ENCODE results near the gene EPSTI1.
A peak's percentile ranks its signal among the peaks of the same experiment; 100 is the strongest.
"Not testable (repeated sequence)": the region's sequence is repeated elsewhere in the genome, so short reads cannot be mapped to it uniquely, and the experiment has no call there.

Gene EPSTI1

DNA sequence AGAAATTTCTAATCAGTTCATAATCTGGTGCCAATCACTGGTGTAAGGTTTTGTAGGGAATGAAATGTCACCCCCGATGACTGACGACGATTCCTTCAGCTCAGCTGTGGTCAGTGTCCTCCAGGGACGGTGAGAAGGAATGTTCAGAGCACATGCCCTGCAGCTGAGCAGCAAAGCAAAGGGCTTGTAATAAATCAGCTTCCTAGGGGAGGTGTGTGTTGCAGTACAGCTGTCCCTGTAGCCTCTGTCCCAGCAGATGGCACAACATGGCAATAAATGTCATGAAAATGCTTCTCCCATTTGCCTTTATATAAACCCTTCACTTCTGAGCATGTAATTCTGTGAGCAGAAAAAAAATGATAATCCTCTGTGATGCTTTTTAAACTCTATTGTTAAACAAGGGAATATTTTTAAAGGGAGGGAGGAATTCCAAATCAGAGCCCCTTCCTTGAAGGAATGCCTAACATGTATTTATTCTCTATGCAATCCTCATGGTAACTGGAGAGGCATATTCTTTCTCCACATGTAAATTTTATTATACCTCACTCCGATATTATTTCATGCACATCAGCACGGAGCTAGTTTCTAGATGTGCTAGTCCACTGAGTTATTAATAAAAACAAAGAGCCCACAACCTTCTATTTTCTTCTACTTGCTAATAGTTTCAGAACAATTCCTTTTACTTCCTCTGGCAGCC, 108.1 kb downstream of the EPSTI1 start:
- no peak for DNase-seq

GRCh38 chr13:42883142-42883541, 108.9 kb downstream of the EPSTI1 start:
- no peak for DNase-seq

DNA sequence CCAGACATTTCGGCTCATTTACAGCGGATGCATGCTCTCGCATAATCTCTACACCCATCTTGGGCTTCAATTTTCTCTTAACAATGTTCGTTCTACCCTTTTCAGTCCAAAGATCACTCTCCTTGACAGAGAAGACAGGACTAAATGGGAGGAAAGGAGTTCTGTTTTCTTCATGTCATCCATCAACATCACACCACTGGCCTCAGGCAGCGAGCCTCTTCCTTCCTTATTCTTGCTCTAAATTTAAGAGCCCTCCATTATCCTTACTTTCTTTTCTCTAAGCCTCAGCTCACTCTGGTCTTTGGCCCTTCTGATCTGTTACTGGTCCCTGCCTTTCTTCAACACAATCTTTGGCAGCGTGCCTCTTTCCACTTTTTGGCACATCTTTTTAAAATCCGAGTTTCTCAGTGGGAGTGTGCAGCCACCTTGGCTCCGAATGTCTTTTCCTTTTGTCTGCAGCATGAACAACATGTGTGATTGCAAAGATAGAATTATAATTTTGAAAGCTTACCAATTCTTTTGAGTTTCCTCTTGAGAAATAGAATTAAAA, 111.9 kb downstream of the EPSTI1 start:
- no peak for DNase-seq

DNA sequence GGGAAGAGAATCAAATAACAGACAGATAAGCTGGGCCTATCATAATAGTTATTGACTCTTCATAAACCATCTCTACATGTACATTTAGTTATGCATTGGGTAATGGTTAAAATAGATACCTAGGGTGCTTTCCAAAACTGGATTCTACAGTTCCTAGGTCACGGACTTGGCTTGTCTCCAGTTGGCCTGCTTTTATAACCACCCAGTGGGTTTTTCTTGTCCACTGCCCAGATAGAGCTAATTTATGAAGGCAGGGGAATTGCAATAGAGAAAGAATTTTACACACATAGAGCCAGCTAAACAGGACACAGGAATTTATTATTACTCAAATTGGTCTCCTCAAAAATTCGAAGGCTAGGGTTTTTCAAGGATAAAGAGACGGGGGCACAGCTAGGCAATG, 113.3 kb downstream of the EPSTI1 start:
- DNase-seq = no peak

DNA sequence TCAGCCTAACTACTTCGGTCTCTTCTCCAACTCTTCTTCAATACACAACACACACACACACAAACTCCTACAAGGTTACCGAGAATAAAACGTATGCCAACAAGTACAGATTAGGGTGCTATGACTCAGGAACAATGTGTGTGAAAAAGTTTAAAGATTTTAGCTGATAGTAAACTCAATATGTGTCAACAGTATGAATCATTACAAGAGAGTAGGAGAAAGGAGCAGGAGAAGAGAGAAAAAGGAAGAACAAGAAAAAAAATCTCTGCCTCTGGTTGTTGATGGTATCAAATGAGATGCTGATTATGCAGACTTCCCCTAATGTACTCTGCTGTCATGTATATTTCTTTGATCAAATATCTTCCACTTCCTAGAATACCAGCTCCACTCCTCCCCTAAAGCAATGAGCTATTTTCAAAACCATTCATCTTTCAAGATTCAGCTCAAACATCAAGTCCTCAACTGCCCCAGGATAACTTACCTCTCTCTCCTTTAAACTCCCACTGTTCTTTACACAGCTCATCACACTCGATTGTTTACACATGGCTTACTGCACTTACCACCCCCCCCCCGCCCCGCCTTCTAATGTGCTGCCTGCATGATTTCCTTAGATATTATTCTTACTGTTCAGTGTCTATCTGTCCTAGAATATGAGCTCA, 115.0 kb downstream of the EPSTI1 start:
- DNase-seq = no peak

GRCh38 chr13:42876270-42876714, 115.7 kb downstream of the EPSTI1 start:
- no peak for DNase-seq

DNA sequence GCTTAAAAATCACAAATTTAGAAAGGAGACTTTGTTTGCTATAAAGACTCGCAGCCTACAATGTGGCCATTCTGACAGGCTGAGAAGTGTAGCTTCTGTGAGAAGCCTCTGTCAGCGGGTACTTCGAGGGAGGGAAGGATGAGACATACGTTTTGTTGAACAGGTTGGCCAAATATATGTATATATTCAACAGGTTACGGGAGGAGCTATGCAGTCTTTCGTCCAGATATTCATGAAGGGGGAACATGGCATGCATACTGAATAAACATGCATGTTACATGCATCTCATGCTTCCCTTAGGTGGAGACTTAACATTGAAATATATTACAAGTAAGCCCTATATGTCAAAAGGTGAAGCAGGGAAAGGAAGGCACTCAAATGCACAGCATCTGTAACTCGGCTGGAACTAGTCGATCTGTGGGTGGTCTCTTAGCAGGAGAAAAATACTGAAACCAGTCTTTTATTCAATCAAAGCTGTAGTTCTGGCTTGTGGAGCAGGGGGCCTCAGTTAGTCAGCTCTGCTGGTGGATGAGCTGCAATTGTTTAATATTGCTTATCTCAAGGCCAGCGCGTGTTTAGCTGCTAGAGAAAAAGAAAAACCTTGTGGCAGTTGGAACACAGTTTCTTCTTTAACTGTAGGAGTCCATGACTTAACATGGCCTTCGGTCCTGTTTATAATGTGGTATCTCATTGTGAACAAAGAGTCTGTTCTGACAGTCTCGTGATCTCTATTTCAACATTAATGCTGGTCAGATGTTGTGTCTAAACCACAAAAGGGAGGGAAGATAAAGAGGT, 116.4 kb downstream of the EPSTI1 start:
- no peak for DNase-seq

DNA sequence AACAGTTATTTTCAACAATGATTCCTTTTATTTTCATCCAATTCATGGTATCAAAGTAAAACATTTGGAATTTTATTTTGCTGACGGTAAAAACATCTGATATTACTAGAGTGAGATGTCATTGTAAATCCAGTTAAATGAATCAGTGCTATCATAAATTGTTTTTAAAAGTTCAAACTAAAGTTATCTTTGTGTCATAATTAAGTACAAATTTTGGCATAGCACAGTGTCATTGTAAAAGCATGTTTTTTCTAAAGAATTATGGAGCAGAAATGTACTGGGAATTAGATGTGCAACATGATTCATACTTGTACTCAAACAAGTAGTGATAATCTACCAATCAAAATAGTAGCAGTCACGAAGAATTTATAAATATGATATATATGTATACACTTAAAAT, 117.8 kb downstream of the EPSTI1 start:
- DNase-seq = no peak

- DNase-seq = no peak
Measured at GRCh38 chr13:42873081-42873480, 119.0 kb downstream of the EPSTI1 start.

- no peak for DNase-seq
Measured at GRCh38 chr13:42867232-42867631, 124.8 kb downstream of the EPSTI1 start.

DNA sequence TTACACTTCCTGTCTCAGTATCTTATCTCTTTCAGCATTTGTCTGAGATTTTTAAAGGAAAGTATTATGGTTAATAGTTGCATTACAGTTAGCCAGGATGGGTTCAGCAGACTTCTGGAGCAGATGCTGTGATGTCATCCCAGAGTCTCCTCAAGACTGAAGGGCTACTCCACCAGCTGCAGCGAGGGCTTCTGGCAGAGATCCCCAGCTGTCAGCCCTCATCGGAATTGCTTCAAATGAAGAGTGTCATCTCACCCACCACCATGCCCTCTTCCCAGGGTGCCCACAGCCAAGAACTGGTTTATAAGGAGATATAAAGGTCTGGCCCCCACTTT, 126.3 kb downstream of the EPSTI1 start:
- no peak for DNase-seq

- DNase-seq = no peak
Measured at GRCh38 chr13:42864952-42865767, 126.9 kb downstream of the EPSTI1 start.

DNA sequence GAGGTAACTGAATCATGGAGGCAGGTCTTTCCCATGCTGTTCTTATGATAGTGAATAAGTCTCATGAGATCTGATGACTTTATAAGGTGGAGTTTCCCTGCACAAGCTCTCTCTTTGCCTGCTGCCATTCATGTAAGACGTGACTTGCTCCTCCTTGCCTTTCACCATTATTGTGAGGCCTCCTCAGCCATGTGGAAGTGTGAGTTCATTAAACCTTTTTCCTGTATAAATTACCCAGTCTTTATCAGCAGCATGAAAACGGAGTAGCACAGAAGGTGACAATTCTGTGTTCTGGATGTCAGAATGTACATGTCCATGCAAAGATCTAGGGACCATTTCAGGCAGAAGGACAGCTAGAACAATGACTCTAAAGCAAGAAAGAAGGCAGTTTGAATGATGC, 129.7 kb downstream of the EPSTI1 start:
- not testable (repeated sequence) for DNase-seq

DNA sequence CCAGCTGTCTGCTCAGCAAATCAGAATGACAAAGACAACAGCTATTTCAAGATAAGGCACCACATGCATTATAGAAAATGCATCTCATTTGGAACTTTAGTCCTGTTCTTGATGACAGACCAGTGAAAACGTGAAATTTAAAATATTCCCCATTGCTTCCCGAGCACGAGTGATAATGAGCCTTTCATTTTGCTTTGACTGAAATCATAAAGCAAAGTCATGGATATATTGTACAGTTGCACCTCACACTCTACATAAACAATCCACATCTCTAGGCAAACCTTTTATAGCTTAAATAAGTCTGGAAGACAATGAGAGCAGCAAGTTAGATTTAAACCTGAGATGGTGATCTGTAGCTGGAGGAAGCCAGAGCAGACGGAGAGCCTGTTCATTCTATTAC, 131.6 kb downstream of the EPSTI1 start:
- no peak for DNase-seq

DNA sequence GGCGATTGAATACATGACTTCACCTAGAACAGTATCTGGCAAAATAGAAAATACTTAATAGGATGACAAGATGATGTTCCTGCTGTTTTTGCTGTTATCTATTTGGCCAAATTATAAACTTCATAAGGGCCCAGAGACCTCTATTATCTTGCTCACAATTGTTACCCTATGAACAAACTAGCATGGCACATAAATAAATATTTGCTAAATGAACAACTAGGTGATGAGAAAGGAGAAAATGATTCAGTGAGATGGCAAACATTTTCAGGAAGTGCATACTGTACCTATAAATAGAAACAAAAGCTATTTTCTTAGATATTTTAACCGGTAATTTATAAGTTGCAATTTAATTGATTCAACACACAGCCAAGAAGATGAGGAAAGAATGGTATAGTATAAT, 132.3 kb downstream of the EPSTI1 start:
- no peak for DNase-seq

DNA sequence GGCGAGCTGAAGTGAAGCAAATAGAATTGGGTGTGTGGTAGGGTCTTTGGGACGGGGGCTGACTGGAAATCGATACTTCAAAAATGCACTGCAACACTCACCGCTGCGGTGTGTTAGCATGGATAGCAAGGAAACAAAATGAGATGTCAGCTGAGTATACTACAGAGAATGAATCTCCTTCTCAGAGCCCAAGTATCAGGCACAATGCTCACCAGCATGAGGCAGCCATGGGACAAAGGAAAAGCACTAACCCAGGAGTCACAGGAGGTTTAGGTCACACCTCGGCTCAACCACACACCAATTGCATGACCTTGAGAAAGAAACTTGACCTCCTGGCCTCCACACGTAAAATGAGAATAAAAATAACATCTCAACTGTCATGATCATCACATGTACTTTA, 136.6 kb downstream of the EPSTI1 start:
- no peak for DNase-seq

- no peak for DNase-seq
Measured at GRCh38 chr13:42852136-42852535, 139.9 kb downstream of the EPSTI1 start.

GRCh38 chr13:42849200-42849599, 142.8 kb downstream of the EPSTI1 start:
- DNase-seq = no peak

- DNase-seq = no peak
Measured at GRCh38 chr13:42847891-42848663, 144.0 kb downstream of the EPSTI1 start.

DNA sequence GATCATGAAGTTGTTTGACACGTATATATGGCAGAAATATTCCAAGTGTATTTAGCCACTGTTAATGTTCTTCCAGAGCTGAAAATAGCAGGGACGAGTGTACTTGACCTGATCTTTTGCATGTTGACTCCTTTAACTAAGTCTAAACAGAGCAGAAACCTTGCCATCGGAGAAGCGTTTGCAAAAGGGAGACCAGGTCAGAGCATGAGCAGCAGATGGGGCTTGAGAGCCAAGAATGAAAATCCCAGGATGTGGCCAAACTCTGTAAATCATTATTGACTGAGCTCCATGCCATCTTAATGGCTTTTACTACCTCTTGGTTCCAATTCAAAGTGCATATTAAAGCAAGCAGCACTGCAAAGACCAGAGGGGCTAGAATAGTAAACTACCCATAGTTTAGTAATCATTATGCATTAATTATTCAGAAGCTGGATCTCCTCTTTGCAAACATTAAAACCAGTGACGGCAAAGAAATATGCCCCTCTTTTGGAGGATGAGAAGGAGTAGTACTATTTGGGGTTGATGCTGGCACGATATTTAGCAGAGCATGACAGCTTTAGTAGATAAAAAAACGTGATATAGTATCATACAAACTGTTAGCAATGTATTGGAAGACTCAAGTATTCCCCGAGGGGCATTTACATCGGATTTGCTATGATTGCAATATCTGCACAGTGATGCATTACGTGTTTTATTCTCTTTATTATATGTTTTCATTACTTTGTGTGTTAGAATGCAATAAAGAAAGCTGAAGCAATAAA, 154.9 kb downstream of the EPSTI1 start:
- DNase-seq = peak; percentile 45

All from right forelimb (tissue), 1 donor.